GM06990 (cell line): ENCODE results near the gene MAPK4.

Experiments used
- DNase-seq: peaks from one replicate; pipeline ENCODE4 v3.0.0-alpha.2; 2011; ENCODE audit not compliant: insufficient read length; ENCODE audit errors: extremely low read depth
- H3K27me3 ChIP-seq: replicated peaks from 2 replicates; pipeline ENCODE4 v1.6.0; 2011; ENCODE audit warnings: low read length; ENCODE audit not compliant: control insufficient read depth, insufficient read depth
- H3K36me3 ChIP-seq: 2 replicates; pipeline ENCODE4 v1.5.1; 2011; ENCODE audit warnings: low read length; ENCODE audit not compliant: control insufficient read depth, insufficient read depth
- H3K4me3 ChIP-seq: replicated peaks from 2 replicates; pipeline ENCODE4 v1.5.1; 2011; ENCODE audit warnings: low read depth, mild to moderate bottlenecking, control low read depth, low read length
- CTCF ChIP-seq: IDR thresholded peaks from 2 replicates; pipeline ENCODE4 v1.5.1; 2011; ENCODE audit warnings: low read length, control low read depth, mild to moderate bottlenecking, inconsistent platforms; ENCODE audit not compliant: insufficient read depth, poor library complexity, severe bottlenecking

MAPK4 gene

GRCh38 chr18:50682852-50683251, 123.0 kb downstream of the MAPK4 start:
- no peak for DNase-seq
- H3K27me3 ChIP-seq, result no peaks in the 10 kb centered on the region
- H3K36me3 ChIP-seq, result no peaks in the 10 kb centered on the region
- no peak for TF ChIP-seq CTCF
- no peak overlapping the region for H3K4me3 ChIP-seq

- H3K27me3 ChIP-seq, result no peaks in the 10 kb centered on the region
- DNase-seq, result no peak
- H3K4me3 ChIP-seq, result no peak overlapping the region
- no peaks in the 10 kb centered on the region for H3K36me3 ChIP-seq
- no peak for TF ChIP-seq CTCF
These were observed 126.5 kb downstream of the MAPK4 start for GRCh38 chr18:50686409-50686808.

GRCh38 chr18:50687491-50687890, 127.6 kb downstream of the MAPK4 start:
- TF ChIP-seq CTCF, result no peak
- no peaks in the 10 kb centered on the region for H3K36me3 ChIP-seq
- DNase-seq, result no peak
- no peaks in the 10 kb centered on the region for H3K27me3 ChIP-seq
- no peak overlapping the region for H3K4me3 ChIP-seq

- no peak for DNase-seq
- Histone ChIP-seq H3K27me3 (no peaks in the 10 kb centered on the region), H3K4me3 (no peak overlapping the region), H3K36me3 (no peaks in the 10 kb centered on the region)
- TF ChIP-seq CTCF, result no peak
These were observed 129.7 kb downstream of the MAPK4 start for GRCh38 chr18:50689578-50689977.

GRCh38 chr18:50694147-50694546, 134.3 kb downstream of the MAPK4 start:
- H3K27me3 ChIP-seq, result no peaks in the 10 kb centered on the region
- H3K36me3 ChIP-seq, result no peaks in the 10 kb centered on the region
- no peak overlapping the region for H3K4me3 ChIP-seq
- no peak for DNase-seq
- TF ChIP-seq CTCF, result no peak

GRCh38 chr18:50695431-50696176, 135.7 kb downstream of the MAPK4 start:
- Histone ChIP-seq H3K27me3 (no peaks in the 10 kb centered on the region), H3K4me3 (no peak overlapping the region), H3K36me3 (no peaks in the 10 kb centered on the region)
- no peak for TF ChIP-seq CTCF
- no peak for DNase-seq
